WERI-Rb-1 (cell line): ENCODE measurements around the gene ATP5F1A.
"Not testable (repeated sequence)": the region's sequence is repeated elsewhere in the genome, so short reads cannot be mapped to it uniquely, and the experiment has no call there.

ENCODE experiments used
- DNase-seq: peaks from one replicate; pipeline ENCODE4 v3.0.0-alpha.2; 2020
- H3K27ac ChIP-seq: fragments of 250-450 bp; sonication (Bioruptor Pico); 2 replicates; pipeline ENCODE4 v1.5.1; 2020; ENCODE audit warnings: mild to moderate bottlenecking, moderate library complexity
- H3K27me3 ChIP-seq: fragments of 250-450 bp; sonication (Bioruptor Pico); 2 replicates; pipeline ENCODE4 v1.5.1; 2021; ENCODE audit warnings: mild to moderate bottlenecking, low read depth, moderate library complexity; ENCODE audit not compliant: insufficient read depth, severe bottlenecking
- H3K36me3 ChIP-seq: fragments of 250-450 bp; sonication (Bioruptor Pico); 2 replicates; pipeline ENCODE4 v1.5.1; 2020; ENCODE audit warnings: mild to moderate bottlenecking, moderate library complexity
- H3K4me3 ChIP-seq: 2 replicates; pipeline ENCODE4 v1.5.1; 2011; ENCODE audit warnings: low read depth, mild to moderate bottlenecking, control low read depth, low read length
- H3K9me3 ChIP-seq: fragments of 250-450 bp; sonication (Bioruptor Pico); 2 replicates; pipeline ENCODE4 v1.5.1; 2021; ENCODE audit warnings: mild to moderate bottlenecking, moderate library complexity; ENCODE audit not compliant: severe bottlenecking
- CTCF ChIP-seq: IDR thresholded peaks from 2 replicates; pipeline ENCODE4 v1.5.1; 2011; ENCODE audit warnings: low read depth, mild to moderate bottlenecking, control low read depth, inconsistent platforms, low read length

The ATP5F1A gene

GRCh38 chr18:46130061-46130460 lies 32.0 kb upstream of the ATP5F1A start:
- Histone ChIP-seq H3K27me3 (no peaks in the 10 kb centered on the region), H3K9me3 (no peaks in the 10 kb centered on the region), H3K36me3 (peaks cover 64% of the 10 kb centered on the region), H3K27ac (no peak overlapping the region), H3K4me3 (no peak overlapping the region)
- no peak for DNase-seq
- TF ChIP-seq CTCF: no peak

GRCh38 chr18:46126625-46127024 lies 28.5 kb upstream of the ATP5F1A start:
- H3K4me3 ChIP-seq, H3K27me3 ChIP-seq, H3K9me3 ChIP-seq, DNase-seq, H3K27ac ChIP-seq: not testable (repeated sequence)
- peaks cover 96% of the 10 kb centered on the region for H3K36me3 ChIP-seq

DNA sequence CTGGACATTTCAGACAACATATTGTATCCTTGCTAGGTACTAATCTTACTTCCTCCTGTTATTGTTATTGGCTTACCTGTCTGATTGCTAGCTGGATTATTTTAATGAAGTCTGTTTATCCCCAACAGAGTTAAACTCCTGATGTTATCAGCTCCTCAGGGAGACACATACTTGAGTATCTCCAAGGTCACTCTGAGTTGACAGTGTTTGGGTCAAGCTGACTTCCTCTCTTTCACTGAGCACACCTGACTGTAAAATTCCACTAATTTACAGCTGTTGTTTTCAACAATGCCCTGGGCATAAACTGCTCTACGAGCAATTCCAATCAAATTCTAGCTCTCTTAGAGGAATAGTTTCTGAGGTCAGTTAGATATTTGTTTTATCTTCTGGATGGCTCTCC lies 15.7 kb upstream of the ATP5F1A start:
- Histone ChIP-seq H3K9me3 (no peaks in the 10 kb centered on the region), H3K4me3 (no peak overlapping the region), H3K27me3 (no peaks in the 10 kb centered on the region), H3K36me3 (peaks cover 81% of the 10 kb centered on the region), H3K27ac (no peak overlapping the region)
- no peak for TF ChIP-seq CTCF
- DNase-seq: no peak

GRCh38 chr18:46110406-46110805 lies 12.3 kb upstream of the ATP5F1A start:
- H3K27me3 ChIP-seq: no peaks in the 10 kb centered on the region
- no peak overlapping the region for H3K4me3 ChIP-seq
- no peaks in the 10 kb centered on the region for H3K9me3 ChIP-seq
- peaks cover 87% of the 10 kb centered on the region for H3K36me3 ChIP-seq
- no peak overlapping the region; the same call in 1 of the 2 replicates for H3K27ac ChIP-seq
- no peak for DNase-seq
- no peak for TF ChIP-seq CTCF

DNA sequence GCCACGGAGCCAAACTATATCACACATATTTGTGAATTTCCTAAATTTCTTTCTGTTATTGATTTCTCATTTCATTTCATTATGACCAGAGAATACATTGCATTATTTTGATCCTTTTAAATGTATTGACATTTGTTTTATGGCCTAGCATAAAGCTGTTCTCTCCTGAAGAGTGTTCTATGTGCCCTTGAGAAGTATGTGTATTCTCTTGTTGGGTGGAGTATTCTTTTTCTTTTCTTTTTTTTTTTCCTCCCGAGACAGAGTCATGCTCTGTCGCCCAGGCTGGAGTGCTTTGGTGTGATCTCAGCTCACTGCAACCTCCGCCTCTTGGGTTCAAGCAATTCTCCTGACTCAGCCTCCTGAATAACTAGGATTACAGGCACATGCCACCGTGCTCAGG lies 11.3 kb upstream of the ATP5F1A start:
- peaks cover 80% of the 10 kb centered on the region for H3K36me3 ChIP-seq
- no peaks in the 10 kb centered on the region for H3K27me3 ChIP-seq
- no peak for TF ChIP-seq CTCF
- H3K9me3 ChIP-seq: no peaks in the 10 kb centered on the region
- no peak for DNase-seq
- no peak overlapping the region for H3K4me3 ChIP-seq
- no peak overlapping the region for H3K27ac ChIP-seq

DNA sequence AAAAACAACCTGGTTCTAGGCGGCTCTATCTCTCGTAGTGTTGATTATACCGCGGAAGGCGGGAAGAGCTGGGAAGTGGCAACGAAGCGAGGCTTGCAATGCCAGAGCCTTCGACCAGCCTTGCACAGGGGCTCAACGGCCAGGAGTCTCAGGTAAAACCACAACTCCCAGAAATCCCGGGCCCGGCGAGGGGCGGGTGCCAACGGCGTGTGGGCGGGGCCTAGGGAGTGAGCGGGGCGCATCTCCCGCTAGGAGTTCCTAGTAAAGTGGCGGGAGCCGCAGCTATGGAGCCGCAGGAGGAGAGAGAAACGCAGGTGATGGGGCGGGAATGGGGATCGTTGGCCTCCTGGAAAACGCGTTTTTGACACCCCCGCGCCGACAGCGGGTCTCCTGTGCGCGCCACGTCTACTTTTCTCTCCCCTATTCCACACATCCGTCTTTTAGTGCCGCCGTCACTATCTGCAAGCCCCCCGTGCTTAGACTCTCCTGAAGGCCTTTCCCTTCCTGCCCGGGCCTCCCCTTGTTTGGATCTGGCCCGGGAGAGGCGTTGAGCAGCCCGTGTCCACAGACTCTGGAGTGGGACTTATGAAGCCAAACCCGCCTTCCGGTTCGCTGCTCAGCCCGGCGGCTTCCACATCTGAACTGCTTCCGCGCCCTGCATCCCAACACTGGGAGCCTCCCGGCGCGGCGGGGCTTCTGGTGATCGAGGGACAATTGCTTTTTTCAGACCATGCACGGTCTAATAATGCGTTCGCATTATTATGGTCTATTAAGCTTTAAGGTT lies 6.2 kb upstream of the ATP5F1A start, which contains the start of gene HAUS1:
HAUS1 (plus strand) TSS at position 258 of the 784 bp plus-strand sequence; CDS start at position 285, 27 bp downstream.
- no peak for TF ChIP-seq CTCF
- Histone ChIP-seq H3K36me3 (peaks cover 42% of the 10 kb centered on the region), H3K27me3 (no peaks in the 10 kb centered on the region), H3K9me3 (no peaks in the 10 kb centered on the region), H3K27ac (peak within 1 kb of the TSS; percentile 95), H3K4me3 (peak within 1 kb of the TSS; percentile 82)
- peak; percentile 99 for DNase-seq
